ENCODE results near the gene MAPKAP1. TPM values are rescaled to one million over a fixed set of nuclear protein-coding genes. Genes with fewer than 3 reads are reported as not detected.

Gene MAPKAP1
- total RNA-seq, 1 donor from 2014 or later, result 84.9 TPM

DNA sequence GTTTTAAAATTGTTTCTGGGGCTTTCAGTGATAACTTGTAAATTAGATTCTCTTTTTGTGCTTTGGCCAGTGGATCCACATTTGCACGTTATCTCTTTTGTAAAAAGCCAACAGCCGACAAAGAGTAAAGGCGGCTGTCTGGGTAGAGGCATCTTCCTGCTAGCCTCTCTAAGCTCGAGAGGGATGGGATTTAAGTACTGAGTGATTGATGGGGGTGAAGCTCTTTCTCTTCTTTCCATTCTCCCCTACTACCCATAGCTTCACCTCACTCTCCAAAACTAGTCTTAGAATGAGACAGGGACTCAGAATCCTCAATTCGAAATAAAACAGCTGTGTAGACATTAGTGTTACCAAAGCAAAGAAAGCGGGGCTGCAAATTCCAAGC is 43.6 kb upstream of the MAPKAP1 start:
- ATAC-seq (ENCODE audit: low read depth), result no peak
- H3K36me3 Mint-ChIP-seq (ENCODE audit: low read depth), result peaks cover 11% of the 10 kb centered on the region
- TF ChIP-seq, protein P1, sequence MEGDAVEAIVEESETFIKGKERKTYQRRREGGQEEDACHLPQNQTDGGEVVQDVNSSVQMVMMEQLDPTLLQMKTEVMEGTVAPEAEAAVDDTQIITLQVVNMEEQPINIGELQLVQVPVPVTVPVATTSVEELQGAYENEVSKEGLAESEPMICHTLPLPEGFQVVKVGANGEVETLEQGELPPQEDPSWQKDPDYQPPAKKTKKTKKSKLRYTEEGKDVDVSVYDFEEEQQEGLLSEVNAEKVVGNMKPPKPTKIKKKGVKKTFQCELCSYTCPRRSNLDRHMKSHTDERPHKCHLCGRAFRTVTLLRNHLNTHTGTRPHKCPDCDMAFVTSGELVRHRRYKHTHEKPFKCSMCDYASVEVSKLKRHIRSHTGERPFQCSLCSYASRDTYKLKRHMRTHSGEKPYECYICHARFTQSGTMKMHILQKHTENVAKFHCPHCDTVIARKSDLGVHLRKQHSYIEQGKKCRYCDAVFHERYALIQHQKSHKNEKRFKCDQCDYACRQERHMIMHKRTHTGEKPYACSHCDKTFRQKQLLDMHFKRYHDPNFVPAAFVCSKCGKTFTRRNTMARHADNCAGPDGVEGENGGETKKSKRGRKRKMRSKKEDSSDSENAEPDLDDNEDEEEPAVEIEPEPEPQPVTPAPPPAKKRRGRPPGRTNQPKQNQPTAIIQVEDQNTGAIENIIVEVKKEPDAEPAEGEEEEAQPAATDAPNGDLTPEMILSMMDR (IDR thresholded peaks at IDR 0.05), result no peak
- no peaks in the 10 kb centered on the region for H3K27me3 Mint-ChIP-seq
- peak overlapping the region; percentile 46 for H3K27ac Mint-ChIP-seq
- no peaks in the 10 kb centered on the region for H3K9me3 Mint-ChIP-seq
- H3K4me1 Mint-ChIP-seq, result peaks cover 29% of the 10 kb centered on the region
- intact Hi-C loops (cut with micrococcal nuclease), result no loop called here
- POLR2A ChIA-PET, result no interaction called here
- CTCF ChIA-PET, result no interaction called here
- peak overlapping the region; percentile 5 for H3K4me3 Mint-ChIP-seq
- no peak for DNase-seq

DNA sequence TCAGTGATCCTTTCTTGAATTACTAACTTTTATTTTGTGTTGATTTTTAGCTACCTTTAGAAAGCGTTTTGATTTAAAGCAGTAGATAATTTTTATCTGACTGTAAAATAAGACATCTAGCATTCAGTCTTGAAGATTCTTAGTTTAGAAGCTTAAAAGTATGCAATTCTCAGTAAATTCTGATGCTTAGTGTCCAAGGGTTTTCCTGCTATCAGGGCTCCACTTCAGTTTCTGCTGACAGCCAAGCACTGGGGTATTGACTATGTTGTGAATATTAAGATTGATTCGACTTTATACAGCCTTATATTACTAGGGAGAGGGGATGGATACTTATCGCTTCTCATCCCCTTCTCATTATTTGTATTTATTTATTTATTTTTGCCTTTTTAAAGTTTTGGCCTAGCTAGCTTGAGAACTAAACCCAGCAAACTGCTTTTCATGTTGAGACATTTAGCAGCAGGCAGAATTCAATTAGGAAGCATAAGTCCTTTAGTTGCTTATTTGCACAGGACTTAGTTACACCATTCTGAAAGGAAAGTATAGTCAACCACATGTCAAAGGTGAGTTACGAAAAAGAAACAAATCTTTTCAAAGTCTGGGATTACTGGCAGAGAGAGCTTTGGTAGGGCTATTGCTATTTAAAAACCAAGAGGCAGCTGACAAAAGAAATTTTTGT is 43.1 kb upstream of the MAPKAP1 start:
- ATAC-seq (ENCODE audit: low read depth) (no peak), DNase-seq (no peak)
- peaks cover 33% of the 10 kb centered on the region for H3K4me1 Mint-ChIP-seq
- H3K27ac Mint-ChIP-seq, result no peak overlapping the region
- no peaks in the 10 kb centered on the region for H3K27me3 Mint-ChIP-seq
- peaks cover 11% of the 10 kb centered on the region for H3K36me3 Mint-ChIP-seq (ENCODE audit: low read depth)
- intact Hi-C loops (cut with micrococcal nuclease), result loop anchor here (5.0 kb wide), 4 partner anchors 137 to 888 kb away; partner anchors contain the start of genes ARPC5L, GAPVD1 and RPL35
- ChIA-PET POLR2A (interaction anchor here (1.0 to 3.4 kb wide), 3 partner anchors 9 to 118 kb away, joined by 3 to 20 read pairs (median 3); no protein-coding TSS in a partner anchor), CTCF (interaction anchor here (1.0 kb wide), 1 partner anchor 12 kb away, joined by 3 read pairs; no protein-coding TSS in a partner anchor)
- H3K4me3 Mint-ChIP-seq, result peak overlapping the region; percentile 5
- TF ChIP-seq, protein P1 (IDR thresholded peaks at IDR 0.05), result no peak
- H3K9me3 Mint-ChIP-seq, result no peaks in the 10 kb centered on the region

DNA sequence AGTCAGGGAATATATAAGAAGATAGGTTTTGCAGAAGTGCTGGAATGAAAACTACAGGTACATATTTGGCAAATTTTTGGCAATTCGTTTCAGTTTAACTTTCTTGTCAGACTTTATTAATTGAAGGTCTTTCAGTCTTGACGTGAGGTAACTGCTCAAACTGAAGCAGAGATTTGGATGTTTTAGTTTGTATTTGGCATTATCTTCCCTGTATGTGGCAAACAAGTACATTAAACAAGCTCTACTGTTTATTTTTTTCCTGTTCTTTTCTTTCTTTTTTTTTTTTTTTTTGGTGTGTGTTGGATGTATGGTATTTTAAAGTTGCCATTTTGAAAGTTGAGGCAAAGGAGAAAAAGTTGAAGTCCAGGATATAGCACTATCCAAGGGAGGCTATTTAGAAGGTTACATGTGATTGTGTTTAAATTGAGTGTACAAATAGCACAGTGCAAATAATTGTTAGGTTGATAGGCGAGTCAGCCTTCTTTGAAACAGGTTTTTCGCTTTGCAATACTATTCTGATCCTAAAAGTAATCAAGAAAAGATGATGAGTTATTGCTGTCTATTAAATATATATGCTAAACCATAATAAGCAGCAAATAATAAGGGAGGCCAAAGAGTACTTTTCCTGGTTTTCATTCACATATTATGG is 42.4 kb upstream of the MAPKAP1 start:
- CTCF ChIA-PET, result interaction anchor here (1.0 kb wide), 1 partner anchor 11 kb away, joined by 3 read pairs; no protein-coding TSS in a partner anchor
- H3K9me3 Mint-ChIP-seq, result no peaks in the 10 kb centered on the region
- ATAC-seq (ENCODE audit: low read depth), result no peak
- H3K36me3 Mint-ChIP-seq (ENCODE audit: low read depth), result peaks cover 11% of the 10 kb centered on the region
- H3K4me3 Mint-ChIP-seq, result peak overlapping the region; percentile 90
- POLR2A ChIA-PET, result interaction anchor here (0.6 to 3.4 kb wide), 7 partner anchors 7 to 117 kb away, joined by 3 to 20 read pairs (median 8); no protein-coding TSS in a partner anchor
- H3K4me1 Mint-ChIP-seq, result peaks cover 33% of the 10 kb centered on the region
- no peak for DNase-seq
- TF ChIP-seq, protein P1 (IDR thresholded peaks at IDR 0.05), result no peak
- H3K27ac Mint-ChIP-seq, result peak overlapping the region; percentile 82
- intact Hi-C loops (cut with micrococcal nuclease), result loop anchor here (5.0 kb wide), 4 partner anchors 138 to 887 kb away; partner anchors contain the start of genes ARPC5L, GAPVD1 and RPL35
- H3K27me3 Mint-ChIP-seq, result no peaks in the 10 kb centered on the region

DNA sequence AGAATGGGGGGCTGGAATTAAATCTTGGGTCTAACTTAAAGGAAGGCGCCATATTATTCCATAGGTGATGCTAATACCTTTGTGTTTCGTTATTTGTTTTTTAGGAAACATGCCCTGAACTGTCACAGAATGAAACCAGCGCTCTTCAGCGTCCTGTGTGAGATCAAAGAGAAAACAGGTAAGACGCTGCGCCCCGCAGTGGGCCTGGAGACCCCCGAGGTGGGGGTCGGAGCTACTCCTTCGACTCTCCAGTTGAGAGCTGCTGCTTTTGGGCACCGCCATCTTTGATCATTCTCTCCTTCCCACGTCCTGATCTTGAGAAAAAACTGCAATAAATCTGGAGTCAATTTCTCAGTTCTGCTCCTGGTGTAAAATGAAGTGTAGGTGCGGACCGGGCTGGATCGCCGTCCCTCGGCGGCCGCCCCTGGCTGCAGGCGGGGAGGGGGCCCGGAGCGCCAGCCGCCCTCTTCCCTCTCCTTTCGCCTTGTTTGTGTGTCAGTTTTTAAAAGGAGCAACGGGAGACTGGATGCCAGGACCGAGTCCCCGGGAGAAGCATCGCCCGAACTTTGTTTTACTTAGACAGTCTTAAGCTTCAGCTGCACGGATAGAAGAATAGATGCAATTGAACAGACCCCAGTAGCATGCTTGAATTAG is 41.6 kb upstream of the MAPKAP1 start:
- Mint-ChIP-seq H3K27ac (peak overlapping the region; percentile 82), H3K9me3 (no peaks in the 10 kb centered on the region), H3K4me3 (peak overlapping the region; percentile 90), H3K4me1 (peaks cover 38% of the 10 kb centered on the region), H3K36me3 (ENCODE audit: low read depth) (peaks cover 11% of the 10 kb centered on the region), H3K27me3 (no peaks in the 10 kb centered on the region)
- TF ChIP-seq, protein P1 (IDR thresholded peaks at IDR 0.05), result no peak
- ChIA-PET POLR2A (interaction anchor here (0.6 to 3.4 kb wide), 10 partner anchors 8 to 141 kb away, joined by 3 to 20 read pairs (median 6); partner anchors contain the start of gene MAPKAP1), CTCF (no interaction called here)
- intact Hi-C loops (cut with micrococcal nuclease), result loop anchor here (1.0 to 5.0 kb wide), 5 partner anchors 11 to 886 kb away; partner anchors contain the start of genes ARPC5L, GAPVD1 and RPL35
- ATAC-seq (ENCODE audit: low read depth) (no peak), DNase-seq (no peak)
